Neural cell (in vitro differentiated cells): Measurements from ENCODE around the gene DYNC2LI1. TPM values are rescaled to one million over a fixed set of nuclear protein-coding genes. Genes with fewer than 3 reads are reported as not detected.
A peak's percentile ranks its signal among the peaks of the same experiment; 100 is the strongest.

Source experiments
- H2AFZ ChIP-seq: fragments of 200-600, 300-800 bp; sonication (generic), shearing (Covaris generic); 2 replicates; pipeline ENCODE4 v1.6.0; 2014; ENCODE audit warnings: low read depth, mild to moderate bottlenecking, antibody characterized with exemption, low read length, moderate library complexity
- H3F3A ChIP-seq: fragments of 200-600 bp; shearing (Covaris generic); 2 replicates; pipeline ENCODE4 v1.6.1; 2016; ENCODE audit warnings: mild to moderate bottlenecking, moderate library complexity, mixed read lengths, antibody characterized with exemption, low read length; ENCODE audit not compliant: insufficient read depth, poor library complexity, severe bottlenecking
- H3K27ac ChIP-seq: fragments of 200-600, 300-800 bp; sonication (generic), shearing (Covaris generic); 2 replicates; pipeline ENCODE4 v1.5.1; 2014; ENCODE audit warnings: mild to moderate bottlenecking, low read length, moderate library complexity
- H3K27me3 ChIP-seq: fragments of 300-800, 200-600 bp; sonication (generic), shearing (Covaris generic); 2 replicates; pipeline ENCODE4 v1.6.0; 2014; ENCODE audit warnings: mild to moderate bottlenecking, low read depth, low read length, moderate library complexity; ENCODE audit not compliant: insufficient read depth
- H3K36me3 ChIP-seq: fragments of 300-800, 200-600 bp; sonication (generic), shearing (Covaris generic); 2 replicates; pipeline ENCODE4 v1.5.1; 2014; ENCODE audit warnings: mild to moderate bottlenecking, antibody characterized with exemption, low read length, moderate library complexity; ENCODE audit not compliant: insufficient read depth
- H3K4me2 ChIP-seq: fragments of 300-800, 200-600 bp; sonication (generic), shearing (Covaris generic); 2 replicates; pipeline ENCODE4 v1.6.0; 2014; ENCODE audit warnings: mild to moderate bottlenecking, low read length
- H3K4me3 ChIP-seq: fragments of 300-800, 200-600 bp; sonication (generic), shearing (Covaris generic); 2 replicates; pipeline ENCODE4 v1.5.1; 2014; ENCODE audit warnings: mild to moderate bottlenecking, low read length, moderate library complexity
- H3K79me2 ChIP-seq: fragments of 200-600 bp; shearing (Covaris generic); replicated peaks from 2 replicates; pipeline ENCODE4 v1.6.0; 2014; ENCODE audit warnings: mild to moderate bottlenecking, low read length, moderate library complexity; ENCODE audit not compliant: insufficient read depth
- H3K9ac ChIP-seq: fragments of 300-800, 200-600 bp; sonication (generic), shearing (Covaris generic); 2 replicates; pipeline ENCODE4 v1.6.1; 2016; ENCODE audit warnings: mild to moderate bottlenecking, low read length, mixed read lengths
- H3K9me2 ChIP-seq: fragments of 200-600 bp; shearing (Covaris generic); 2 replicates; pipeline ENCODE4 v1.6.1; 2016; ENCODE audit warnings: mild to moderate bottlenecking, low read length, mixed read lengths; ENCODE audit not compliant: insufficient read depth
- H3K9me3 ChIP-seq: fragments of 200-600, 300-800 bp; sonication (generic), shearing (Covaris generic); 2 replicates; pipeline ENCODE4 v1.6.1; 2016; ENCODE audit warnings: mild to moderate bottlenecking, mixed run types, low read length, moderate library complexity, mixed read lengths
- H4K20me1 ChIP-seq: fragments of 200-600 bp; shearing (Covaris generic); 2 replicates; pipeline ENCODE4 v1.6.1; 2016; ENCODE audit warnings: mild to moderate bottlenecking, mixed run types; ENCODE audit not compliant: insufficient read depth
- EP300 ChIP-seq: fragments of 450-650 bp; conservative IDR thresholded peaks from 2 replicates; pipeline ENCODE4 v1.6.1; 2014; ENCODE audit warnings: antibody characterized with exemption, mild to moderate bottlenecking, moderate library complexity; ENCODE audit not compliant: poor library complexity, severe bottlenecking
- EZH2 ChIP-seq: fragments of 200-600, 300-800 bp; shearing (Covaris generic), sonication (generic); IDR thresholded peaks from 2 replicates; pipeline ENCODE4 v1.6.1; 2014; ENCODE audit warnings: antibody characterized with exemption, low read length, borderline replicate concordance, mild to moderate bottlenecking; ENCODE audit not compliant: insufficient read depth, poor library complexity, severe bottlenecking
- MXI1 ChIP-seq: fragments of 450-650 bp; conservative IDR thresholded peaks from 2 replicates; pipeline ENCODE4 v1.6.1; 2014; ENCODE audit warnings: antibody characterized with exemption, mild to moderate bottlenecking; ENCODE audit not compliant: poor library complexity, severe bottlenecking
- POLR2AphosphoS5 ChIP-seq: IDR thresholded peaks from 2 replicates; pipeline ENCODE4 v1.6.1; 2012
- RAD21 ChIP-seq: fragments of 450-650 bp; conservative IDR thresholded peaks from 2 replicates; pipeline ENCODE4 v1.6.1; 2014; ENCODE audit warnings: antibody characterized with exemption, mild to moderate bottlenecking, moderate library complexity
- SMC3 ChIP-seq: fragments of 450-650 bp; conservative IDR thresholded peaks from 2 replicates; pipeline ENCODE4 v1.6.1; 2014; ENCODE audit warnings: antibody characterized with exemption, mild to moderate bottlenecking, moderate library complexity; ENCODE audit not compliant: poor library complexity
- TAF1 ChIP-seq: IDR thresholded peaks from 2 replicates; pipeline ENCODE4 v1.6.1; 2012; ENCODE audit warnings: low read depth
- polyA minus RNA-seq: library from RNA; depleted of rRNA, polyadenylated mRNA; stranded (reverse); fragments of >200 nt; gene quantifications from 2 replicates; pipeline ENCODE4 v1.2.3, GENCODE V29; 2014
- polyA plus RNA-seq: library from polyadenylated mRNA; depleted of rRNA; stranded (reverse); fragments of >200 nt; gene quantifications from 2 replicates; pipeline ENCODE4 v1.2.3, GENCODE V29; 2014
- TF ChIP-seq, protein P1 (sequence below): IDR thresholded peaks from 2 replicates; pipeline ENCODE4 v1.6.1; 2012; ENCODE audit warnings: borderline replicate concordance
- TF ChIP-seq, protein P2 (sequence below): fragments of 450-650 bp; IDR thresholded peaks from 2 replicates; pipeline ENCODE4 v1.5.1; 2014; ENCODE audit warnings: antibody characterized with exemption, mild to moderate bottlenecking, moderate library complexity; ENCODE audit not compliant: poor library complexity, severe bottlenecking

DYNC2LI1 gene
- polyA plus RNA-seq = 65.5 and 80.6 TPM in 2 replicates
- polyA minus RNA-seq = 43.3 and 45.0 TPM in 2 replicates

DNA sequence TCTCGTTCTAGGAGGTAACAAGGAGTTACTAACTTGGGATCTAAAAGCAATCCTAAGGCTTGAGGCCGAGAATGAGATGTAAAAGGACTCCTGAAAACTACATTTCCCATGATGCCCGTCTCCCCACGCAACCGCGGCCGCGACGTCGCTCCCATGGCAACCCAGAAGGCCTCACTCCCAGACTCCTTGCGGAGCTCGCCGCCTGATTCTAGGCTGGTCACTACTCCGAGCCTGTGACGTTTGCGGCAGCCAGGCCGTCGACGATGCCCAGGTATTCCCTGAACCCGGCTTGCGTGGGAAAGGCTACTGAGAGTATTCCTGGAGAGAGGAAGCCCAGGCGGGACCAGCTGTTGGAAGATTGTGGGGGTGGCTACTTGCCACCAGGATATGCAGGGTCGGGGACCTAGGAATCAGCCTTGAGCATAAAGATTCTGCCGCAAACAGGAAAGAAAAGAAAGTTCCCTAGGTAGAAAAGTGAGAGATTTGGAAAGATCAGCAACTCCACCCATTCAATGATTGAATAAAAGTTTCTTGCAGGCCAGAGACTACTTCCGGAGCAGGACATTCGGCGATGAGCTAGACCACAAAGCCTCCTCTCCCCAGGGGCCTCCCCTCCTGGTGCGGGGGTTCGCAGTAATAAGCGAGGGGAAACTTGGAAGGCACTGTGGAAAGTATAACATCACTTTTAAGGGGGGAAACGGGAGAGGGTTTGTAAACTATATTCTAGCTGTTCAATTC is at the start of gene DYNC2LI1:
Gene DYNC2LI1, plus strand, starts transcription at position 164 of the 738 bp plus-strand sequence. Its CDS starts 100 bp downstream, at position 264.
- no peaks in the 10 kb centered on the region for H3K36me3 ChIP-seq
- H3K9me3 ChIP-seq = no peaks in the 10 kb centered on the region
- peaks cover 5% of the 10 kb centered on the region for H3K79me2 ChIP-seq
- H3K27me3 ChIP-seq = no peaks in the 10 kb centered on the region
- no peaks in the 10 kb centered on the region for H3K9me2 ChIP-seq
- peak; percentile 46 for TF ChIP-seq RAD21
- TF ChIP-seq, protein P1, sequence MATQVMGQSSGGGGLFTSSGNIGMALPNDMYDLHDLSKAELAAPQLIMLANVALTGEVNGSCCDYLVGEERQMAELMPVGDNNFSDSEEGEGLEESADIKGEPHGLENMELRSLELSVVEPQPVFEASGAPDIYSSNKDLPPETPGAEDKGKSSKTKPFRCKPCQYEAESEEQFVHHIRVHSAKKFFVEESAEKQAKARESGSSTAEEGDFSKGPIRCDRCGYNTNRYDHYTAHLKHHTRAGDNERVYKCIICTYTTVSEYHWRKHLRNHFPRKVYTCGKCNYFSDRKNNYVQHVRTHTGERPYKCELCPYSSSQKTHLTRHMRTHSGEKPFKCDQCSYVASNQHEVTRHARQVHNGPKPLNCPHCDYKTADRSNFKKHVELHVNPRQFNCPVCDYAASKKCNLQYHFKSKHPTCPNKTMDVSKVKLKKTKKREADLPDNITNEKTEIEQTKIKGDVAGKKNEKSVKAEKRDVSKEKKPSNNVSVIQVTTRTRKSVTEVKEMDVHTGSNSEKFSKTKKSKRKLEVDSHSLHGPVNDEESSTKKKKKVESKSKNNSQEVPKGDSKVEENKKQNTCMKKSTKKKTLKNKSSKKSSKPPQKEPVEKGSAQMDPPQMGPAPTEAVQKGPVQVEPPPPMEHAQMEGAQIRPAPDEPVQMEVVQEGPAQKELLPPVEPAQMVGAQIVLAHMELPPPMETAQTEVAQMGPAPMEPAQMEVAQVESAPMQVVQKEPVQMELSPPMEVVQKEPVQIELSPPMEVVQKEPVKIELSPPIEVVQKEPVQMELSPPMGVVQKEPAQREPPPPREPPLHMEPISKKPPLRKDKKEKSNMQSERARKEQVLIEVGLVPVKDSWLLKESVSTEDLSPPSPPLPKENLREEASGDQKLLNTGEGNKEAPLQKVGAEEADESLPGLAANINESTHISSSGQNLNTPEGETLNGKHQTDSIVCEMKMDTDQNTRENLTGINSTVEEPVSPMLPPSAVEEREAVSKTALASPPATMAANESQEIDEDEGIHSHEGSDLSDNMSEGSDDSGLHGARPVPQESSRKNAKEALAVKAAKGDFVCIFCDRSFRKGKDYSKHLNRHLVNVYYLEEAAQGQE = peak; percentile 74
- TF ChIP-seq, protein P2, sequence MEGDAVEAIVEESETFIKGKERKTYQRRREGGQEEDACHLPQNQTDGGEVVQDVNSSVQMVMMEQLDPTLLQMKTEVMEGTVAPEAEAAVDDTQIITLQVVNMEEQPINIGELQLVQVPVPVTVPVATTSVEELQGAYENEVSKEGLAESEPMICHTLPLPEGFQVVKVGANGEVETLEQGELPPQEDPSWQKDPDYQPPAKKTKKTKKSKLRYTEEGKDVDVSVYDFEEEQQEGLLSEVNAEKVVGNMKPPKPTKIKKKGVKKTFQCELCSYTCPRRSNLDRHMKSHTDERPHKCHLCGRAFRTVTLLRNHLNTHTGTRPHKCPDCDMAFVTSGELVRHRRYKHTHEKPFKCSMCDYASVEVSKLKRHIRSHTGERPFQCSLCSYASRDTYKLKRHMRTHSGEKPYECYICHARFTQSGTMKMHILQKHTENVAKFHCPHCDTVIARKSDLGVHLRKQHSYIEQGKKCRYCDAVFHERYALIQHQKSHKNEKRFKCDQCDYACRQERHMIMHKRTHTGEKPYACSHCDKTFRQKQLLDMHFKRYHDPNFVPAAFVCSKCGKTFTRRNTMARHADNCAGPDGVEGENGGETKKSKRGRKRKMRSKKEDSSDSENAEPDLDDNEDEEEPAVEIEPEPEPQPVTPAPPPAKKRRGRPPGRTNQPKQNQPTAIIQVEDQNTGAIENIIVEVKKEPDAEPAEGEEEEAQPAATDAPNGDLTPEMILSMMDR = peak; percentile 33
- TF ChIP-seq POLR2AphosphoS5 = peak; percentile 51
- peak; percentile 65 for TF ChIP-seq EP300
- TF ChIP-seq TAF1 = no peak
- TF ChIP-seq SMC3 = peak; percentile 61
- no peak for TF ChIP-seq EZH2
- peak; percentile 78 for TF ChIP-seq MXI1
- H3F3A ChIP-seq = no peaks in the 10 kb centered on the region
- peak within 1 kb of the TSS; percentile 72 for H3K4me3 ChIP-seq
- H2AFZ ChIP-seq = peak within 1 kb of the TSS; percentile 88
- peak within 1 kb of the TSS; percentile 63 for H3K27ac ChIP-seq
- H3K9ac ChIP-seq = peak within 1 kb of the TSS; percentile 69
- no peaks in the 10 kb centered on the region for H4K20me1 ChIP-seq
- H3K4me2 ChIP-seq = peak within 1 kb of the TSS; percentile 71

GRCh38 chr2:43724728-43725526 is 48.9 kb upstream of the DYNC2LI1 start:
- Histone ChIP-seq H3K9ac (no peak overlapping the region), H3K27me3 (no peaks in the 10 kb centered on the region), H2AFZ (no peak overlapping the region), H3K79me2 (no peaks in the 10 kb centered on the region), H3K4me3 (no peak overlapping the region), H3K9me2 (no peaks in the 10 kb centered on the region), H3K4me2 (no peak overlapping the region), H3K9me3 (no peaks in the 10 kb centered on the region), H3F3A (no peaks in the 10 kb centered on the region), H3K36me3 (no peaks in the 10 kb centered on the region), H3K27ac (no peak overlapping the region), H4K20me1 (no peaks in the 10 kb centered on the region)
- no peak for TF ChIP-seq EZH2
- no peak for TF ChIP-seq POLR2AphosphoS5
- no peak for TF ChIP-seq EP300
- TF ChIP-seq, protein P2 = no peak
- no peak for TF ChIP-seq RAD21
- TF ChIP-seq TAF1 = no peak
- no peak for TF ChIP-seq MXI1
- TF ChIP-seq, protein P1 = no peak
- no peak for TF ChIP-seq SMC3
